ENCODE results near the gene NFATC2.

GRCh38 chr20:51545515-51545914, 3.0 kb upstream of the NFATC2 start:
- TF ChIP-seq CTCF (IDR thresholded peaks at IDR 0.05), result no peak
- TF ChIP-seq POLR2AphosphoS5 (IDR thresholded peaks at IDR 0.05), result no peak

Data from breast epithelium (tissue), 3 donors.